HepG2 (cell line): ENCODE data around the gene TNP2. TPM values are rescaled to one million over a fixed set of nuclear protein-coding genes. Genes with fewer than 3 reads are reported as not detected.
"Not testable (repeated sequence)": the region's sequence is repeated elsewhere in the genome, so short reads cannot be mapped to it uniquely, and the experiment has no call there.

Source experiments
- ATAC-seq: fragments of 200-7000 bp; cut with Tn5 transposase; 3 replicates; pipeline ENCODE4 v1.9.1; 2020; ENCODE audit warnings: mild to moderate bottlenecking, moderate library complexity
- BruUV-seq: library from RNA; stranded (reverse); fragments of 400-500 nt; replicated peaks from 2 replicates; lab custom pipeline; 2021; lab: Mats Ljungman, UMichigan
- CTCF ChIA-PET: fragments of 300-600 bp; formaldehyde crosslinking; extraction: SDS; loops from one replicate; lab custom pipeline; 2021; ENCODE audit warnings: low total read pairs, inconsistent platforms, low intra/inter-chr PET ratio; lab: Yijun Ruan, JAX
- POLR2A ChIA-PET: fragments of 350-600 bp; sonication (Branson Sonifier 250); formaldehyde crosslinking; loops from one replicate; lab custom pipeline; 2020; ENCODE audit warnings: antibody characterized with exemption, inconsistent platforms; lab: Yijun Ruan, JAX
- DNase-seq: peaks from one replicate; pipeline ENCODE4 v3.0.0-alpha.2; 2015; ENCODE audit warnings: low spot score
- FAIRE-seq: peaks from 3 replicates; lab custom pipeline; 2011; peaks lifted over from hg19 to GRCh38; lab: Jason Lieb, UNC
- H2AFZ ChIP-seq: one replicate; pipeline ENCODE4 v1.6.1; 2011; ENCODE audit warnings: low read length, inconsistent platforms
- H3K27ac ChIP-seq: fragments of 300-600 bp; 3 replicates; pipeline ENCODE4 v1.8.0; 2011; ENCODE audit warnings: mixed run types, mild to moderate bottlenecking, mixed read lengths, low read length, inconsistent platforms; ENCODE audit not compliant: insufficient read depth; ENCODE audit errors: extremely low read length
- H3K27me3 ChIP-seq, 2 experiments: fragments of 200-600 bp in 1 of 2; 2 replicates in 1 of 2; 3 replicates in 1 of 2; pipeline versions ENCODE4 v1.6.0 to v1.8.0; 2011; ENCODE audit warnings: low read length in 2 of 2, mild to moderate bottlenecking in 2 of 2, moderate library complexity in 2 of 2, inconsistent platforms in 1 of 2; ENCODE audit not compliant: insufficient read depth in 2 of 2, control insufficient read depth in 1 of 2
- H3K36me3 ChIP-seq, 2 experiments: fragments of 200-600 bp in 1 of 2; replicated peaks in 1 of 2; 2 replicates in 1 of 2; 3 replicates in 1 of 2; pipeline versions ENCODE4 v1.5.1 to v1.8.0; 2011; ENCODE audit warnings: low read length in 2 of 2, inconsistent platforms in 1 of 2; ENCODE audit not compliant: insufficient read depth in 2 of 2, control insufficient read depth in 1 of 2
- H3K4me1 ChIP-seq: 2 replicates; pipeline ENCODE4 v1.5.1; 2012; ENCODE audit warnings: low read length, inconsistent platforms; ENCODE audit not compliant: insufficient read depth
- H3K4me2 ChIP-seq: 2 replicates; pipeline ENCODE4 v1.6.0; 2011; ENCODE audit warnings: low read depth, low read length, inconsistent platforms
- H3K4me3 ChIP-seq, 3 experiments: fragments of 200-600 bp in 1 of 3; sonication (generic), shearing (Covaris generic) in 1 of 3; replicated peaks in 1 of 3; 2 replicates each; pipeline ENCODE4 v1.5.1; 2011 to 2016; ENCODE audit warnings: low read length in 3 of 3, inconsistent platforms in 2 of 3, low read depth in 2 of 3, mild to moderate bottlenecking in 2 of 3, control low read depth in 1 of 3, mixed read lengths in 1 of 3; ENCODE audit not compliant: insufficient read depth in 1 of 3
- H3K79me2 ChIP-seq: one replicate; pipeline ENCODE4 v1.6.1; 2011; ENCODE audit warnings: low read length, inconsistent platforms; ENCODE audit not compliant: insufficient read depth
- H3K9ac ChIP-seq: 2 replicates; pipeline ENCODE4 v1.6.0; 2011; ENCODE audit warnings: mild to moderate bottlenecking, low read depth, low read length, inconsistent platforms; ENCODE audit not compliant: insufficient read depth
- H3K9me3 ChIP-seq: 2 replicates; pipeline ENCODE4 v1.5.1; 2012; ENCODE audit warnings: mild to moderate bottlenecking, low read length
- H4K20me1 ChIP-seq: 2 replicates; pipeline ENCODE4 v1.6.0; 2011; ENCODE audit warnings: inconsistent platforms, mild to moderate bottlenecking, low read length, moderate library complexity; ENCODE audit not compliant: insufficient read depth
- HMGXB4 ChIP-seq, 2 experiments: sonication (generic) in 1 of 2; formaldehyde crosslinking in 1 of 2; IDR thresholded peaks; 2 replicates each; pipeline versions ENCODE4 v1.4.0 to v1.6.1; 2018 to 2020; ENCODE audit warnings: missing genetic modification reagents in 2 of 2, borderline replicate concordance in 1 of 2, low read depth in 1 of 2, mild to moderate bottlenecking in 1 of 2, missing biosample characterization in 1 of 2
- ZNF605 ChIP-seq: sonication (generic); formaldehyde crosslinking; IDR thresholded peaks from 2 replicates; pipeline ENCODE4 v1.8.0; 2022; ENCODE audit warnings: mild to moderate bottlenecking, missing genetic modification reagents
- WGBS: methylation state at CpG from one replicate; pipeline ENCODE4 v1.1.6; 2017; ENCODE audit warnings: low lambda C conversion rate; 5-methylcytosine and 5-hydroxymethylcytosine counted together
- in situ Hi-C: cut with HindIII; loops from 2 replicates; pipeline ENCODE4 v1.10.0; 2017; ENCODE audit warnings: low pct_unique_long_range_greater_than_20kb; ENCODE audit not compliant: extremely low pct_ligation_motif_present
- intact Hi-C: fragments of 100-400 bp; cut with micrococcal nuclease; formaldehyde crosslinking; loops from one replicate; pipeline ENCODE4 v1.10.0; 2022; ENCODE audit not compliant: unreplicated experiment
- polyA plus RNA-seq, 8 experiments: library from polyadenylated mRNA; depleted of rRNA in 3 of 8; stranded (reverse) in 7 of 8; unstranded in 1 of 8; fragments of >200 nt; fragmentation: Illumina TruSeq in 4 of 8; extraction: Trizol in 4 of 8; gene quantifications; 2 replicates each; pipeline versions ENCODE4 v1.2.1 to v1.2.3, GENCODE V29; 2011 to 2016; ENCODE audit warnings: low read depth in 4 of 8, missing spikeins in 1 of 8, mixed read lengths in 1 of 8; ENCODE audit not compliant: insufficient read depth in 1 of 8
- total RNA-seq, 5 experiments: library from RNA; depleted of rRNA; stranded (reverse); fragments of >200 nt; fragmentation: Illumina TruSeq; extraction: Trizol; gene quantifications; 2 replicates each; pipeline ENCODE4 v1.2.3, GENCODE V29; 2016; ENCODE audit warnings: low read depth in 1 of 5
- TF ChIP-seq, protein P1 (sequence below): sonication (generic); formaldehyde crosslinking; IDR thresholded peaks from 2 replicates; pipeline ENCODE4 v1.5.0; 2020; ENCODE audit warnings: mild to moderate bottlenecking, missing genetic modification reagents

The TNP2 gene
- total and polyA plus RNA-seq, 2 of the 13 experiments (the other 11 are each of a cell fraction or from before 2014, with no cell fraction given), result not detected

- no peak for TF ChIP-seq HMGXB4 (CRISPR knock-in tag; IDR thresholded peaks at IDR 0.05; ENCODE audit: borderline replicate concordance in 1 of 2, low read depth in 1 of 2)
- TF ChIP-seq, protein P1, sequence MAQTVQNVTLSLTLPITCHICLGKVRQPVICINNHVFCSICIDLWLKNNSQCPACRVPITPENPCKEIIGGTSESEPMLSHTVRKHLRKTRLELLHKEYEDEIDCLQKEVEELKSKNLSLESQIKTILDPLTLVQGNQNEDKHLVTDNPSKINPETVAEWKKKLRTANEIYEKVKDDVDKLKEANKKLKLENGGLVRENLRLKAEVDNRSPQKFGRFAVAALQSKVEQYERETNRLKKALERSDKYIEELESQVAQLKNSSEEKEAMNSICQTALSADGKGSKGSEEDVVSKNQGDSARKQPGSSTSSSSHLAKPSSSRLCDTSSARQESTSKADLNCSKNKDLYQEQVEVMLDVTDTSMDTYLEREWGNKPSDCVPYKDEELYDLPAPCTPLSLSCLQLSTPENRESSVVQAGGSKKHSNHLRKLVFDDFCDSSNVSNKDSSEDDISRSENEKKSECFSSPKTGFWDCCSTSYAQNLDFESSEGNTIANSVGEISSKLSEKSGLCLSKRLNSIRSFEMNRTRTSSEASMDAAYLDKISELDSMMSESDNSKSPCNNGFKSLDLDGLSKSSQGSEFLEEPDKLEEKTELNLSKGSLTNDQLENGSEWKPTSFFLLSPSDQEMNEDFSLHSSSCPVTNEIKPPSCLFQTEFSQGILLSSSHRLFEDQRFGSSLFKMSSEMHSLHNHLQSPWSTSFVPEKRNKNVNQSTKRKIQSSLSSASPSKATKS (CRISPR knock-in tag), result no peak
These were observed 21.2 kb upstream of the TNP2 start (continued) for GRCh38 chr16:11290102-11290893.

- H3K27me3 ChIP-seq, H3K9ac ChIP-seq, H2AFZ ChIP-seq, intact Hi-C loops, H3K4me3 ChIP-seq, ATAC-seq, H3K4me2 ChIP-seq, CTCF ChIA-PET, in situ Hi-C loops, H3K79me2 ChIP-seq, H3K27ac ChIP-seq, BruUV-seq, H3K36me3 ChIP-seq, H4K20me1 ChIP-seq, DNase-seq, H3K9me3 ChIP-seq, FAIRE-seq: not testable (repeated sequence)
- peaks cover 90% of the 10 kb centered on the region for H3K4me1 ChIP-seq
- POLR2A ChIA-PET, result interaction anchor here (1.1 to 1.2 kb wide), 2 partner anchors 8 to 10 kb away, joined by 4 to 5 read pairs; no protein-coding TSS in a partner anchor
- 77% methylated on average over 4 of the region's 4 CpGs for WGBS
- 0 out of 2 replicates have a peak, but pooled peaks have one; percentile 4 for TF ChIP-seq ZNF605 (CRISPR knock-in tag)
These were observed 20.6 kb upstream of the TNP2 start for GRCh38 chr16:11289696-11290095.
